AG04450 (cell line): ENCODE data around the gene FN1. TPM values are rescaled to one million over a fixed set of nuclear protein-coding genes. Genes with fewer than 3 reads are reported as not detected.

Experiments
- CTCF ChIA-PET: fragments of 300-600, 350-600 bp; formaldehyde crosslinking; extraction: SDS; loops from one replicate; lab custom pipeline; 2022; ENCODE audit warnings: antibody characterized with exemption, inconsistent platforms; lab: Charles Lee
- POLR2A ChIA-PET: fragments of 350-600 bp; formaldehyde crosslinking; extraction: SDS; loops from one replicate; lab custom pipeline; 2021; ENCODE audit warnings: antibody characterized with exemption, inconsistent platforms; lab: Yijun Ruan, JAX
- DNase-seq: peaks from one replicate; pipeline ENCODE4 v3.0.0-alpha.2; 2011; ENCODE audit warnings: low read depth, low spot score
- H3K27ac ChIP-seq: one replicate; pipeline ENCODE4 v1.5.1; 2012; ENCODE audit warnings: low read depth, low read length, control low read depth
- H3K27me3 ChIP-seq: one replicate; pipeline ENCODE4 v1.6.0; 2012; ENCODE audit warnings: low read length; ENCODE audit not compliant: control insufficient read depth, insufficient read depth
- H3K4me3 ChIP-seq: 2 replicates; pipeline ENCODE4 v1.5.1; 2011; ENCODE audit warnings: mild to moderate bottlenecking, low read depth, low read length, control low read depth
- H3K9me3 ChIP-seq: 2 replicates; pipeline ENCODE4 v1.5.1; 2012; ENCODE audit warnings: low read length; ENCODE audit not compliant: control insufficient read depth, insufficient read depth
- polyA plus RNA-seq: library from polyadenylated mRNA; depleted of rRNA; stranded (reverse); fragments of >200 nt; gene quantifications from 2 replicates; pipeline ENCODE4 v1.2.3, GENCODE V29; 2011
- TF ChIP-seq, protein P1 (sequence below): IDR thresholded peaks from 2 replicates; pipeline ENCODE4 v1.5.1; 2011; ENCODE audit warnings: low read depth, low read length, control low read depth, inconsistent platforms

The FN1 gene
- polyA plus RNA-seq, 1 experiment, result 6,646 TPM

- DNase-seq, result no peak
- ChIA-PET POLR2A (no interaction called here), CTCF (interaction anchor here (0.6 to 1.1 kb wide), 3 partner anchors 8 to 472 kb away, joined by 3 to 4 read pairs (median 4); no protein-coding TSS in a partner anchor)
- Histone ChIP-seq H3K27me3 (no peaks in the 10 kb centered on the region), H3K27ac (no peak overlapping the region), H3K9me3 (peaks cover 6% of the 10 kb centered on the region; the same call in 1 of the 2 replicates), H3K4me3 (no peak overlapping the region)
- TF ChIP-seq, protein P1, sequence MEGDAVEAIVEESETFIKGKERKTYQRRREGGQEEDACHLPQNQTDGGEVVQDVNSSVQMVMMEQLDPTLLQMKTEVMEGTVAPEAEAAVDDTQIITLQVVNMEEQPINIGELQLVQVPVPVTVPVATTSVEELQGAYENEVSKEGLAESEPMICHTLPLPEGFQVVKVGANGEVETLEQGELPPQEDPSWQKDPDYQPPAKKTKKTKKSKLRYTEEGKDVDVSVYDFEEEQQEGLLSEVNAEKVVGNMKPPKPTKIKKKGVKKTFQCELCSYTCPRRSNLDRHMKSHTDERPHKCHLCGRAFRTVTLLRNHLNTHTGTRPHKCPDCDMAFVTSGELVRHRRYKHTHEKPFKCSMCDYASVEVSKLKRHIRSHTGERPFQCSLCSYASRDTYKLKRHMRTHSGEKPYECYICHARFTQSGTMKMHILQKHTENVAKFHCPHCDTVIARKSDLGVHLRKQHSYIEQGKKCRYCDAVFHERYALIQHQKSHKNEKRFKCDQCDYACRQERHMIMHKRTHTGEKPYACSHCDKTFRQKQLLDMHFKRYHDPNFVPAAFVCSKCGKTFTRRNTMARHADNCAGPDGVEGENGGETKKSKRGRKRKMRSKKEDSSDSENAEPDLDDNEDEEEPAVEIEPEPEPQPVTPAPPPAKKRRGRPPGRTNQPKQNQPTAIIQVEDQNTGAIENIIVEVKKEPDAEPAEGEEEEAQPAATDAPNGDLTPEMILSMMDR, result no peak
Measured at GRCh38 chr2:215447056-215447455, 11.2 kb upstream of the FN1 start.

DNA sequence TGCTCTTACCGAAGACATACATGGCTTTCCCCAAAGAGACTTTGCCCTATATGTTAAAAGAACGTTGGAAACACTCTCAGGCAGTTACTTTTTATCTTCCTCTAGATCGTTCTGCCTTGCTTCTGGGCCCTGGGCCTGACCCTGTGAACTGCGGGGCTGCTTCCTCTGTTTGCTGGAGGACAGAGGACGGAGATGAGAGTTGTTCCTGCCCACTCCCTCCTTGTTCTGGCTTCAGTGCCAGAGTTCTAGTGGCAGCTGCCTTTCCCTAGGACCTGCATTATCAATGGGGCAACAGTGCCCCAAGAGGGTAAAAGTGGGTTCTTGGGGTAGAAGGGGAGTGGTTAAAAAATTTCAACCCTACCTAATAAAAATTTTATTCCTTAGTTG, 6.5 kb upstream of the FN1 start:
- CTCF ChIA-PET, result no interaction called here

DNA sequence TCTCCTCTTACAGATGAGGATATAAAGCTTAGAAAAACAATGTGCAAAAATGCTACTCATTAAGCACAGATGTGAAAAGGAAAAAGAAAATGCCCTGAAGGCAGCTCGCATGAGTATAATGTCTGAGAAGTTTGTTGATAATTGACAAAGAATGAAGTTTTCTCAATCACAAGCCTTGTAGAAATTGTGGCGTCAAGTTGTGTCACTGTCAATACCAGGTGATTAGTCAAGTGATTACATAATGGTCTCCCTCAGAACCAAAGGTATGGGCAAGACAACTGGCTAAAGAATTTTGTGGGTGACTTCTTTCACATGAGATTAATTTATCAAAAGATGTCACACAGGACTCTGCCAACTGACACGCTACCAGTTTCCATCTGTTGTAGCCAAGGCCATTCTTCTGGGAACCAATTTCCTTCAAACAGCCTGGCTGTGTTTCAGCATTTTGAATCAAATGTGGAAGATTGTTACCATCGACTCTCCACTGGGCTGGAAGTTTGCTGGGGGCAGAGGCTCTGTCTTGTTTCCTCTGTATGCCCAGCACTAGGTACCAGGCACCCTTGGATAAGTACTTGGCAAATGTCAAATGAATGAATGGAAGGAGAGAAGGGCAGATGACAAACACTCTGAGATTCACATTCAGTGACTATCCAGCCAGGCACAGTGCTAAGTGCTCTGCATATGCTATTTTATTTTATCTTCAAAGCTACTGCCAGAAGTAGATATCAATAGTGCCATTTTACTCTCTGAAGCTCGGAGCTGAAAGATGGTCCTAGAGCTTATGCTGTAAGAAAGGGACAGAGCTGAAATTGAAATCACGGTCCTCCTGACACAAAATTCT, 5.9 kb upstream of the FN1 start:
- Histone ChIP-seq H3K9me3 (no peaks in the 10 kb centered on the region), H3K27me3 (no peaks in the 10 kb centered on the region), H3K4me3 (no peak overlapping the region), H3K27ac (no peak overlapping the region)
- ChIA-PET CTCF (interaction anchor here (0.7 to 1.4 kb wide), 7 partner anchors 8 to 477 kb away, joined by 3 to 6 read pairs (median 4); no protein-coding TSS in a partner anchor), POLR2A (interaction anchor here (0.7 kb wide), 1 partner anchor 528 kb away, joined by 8 read pairs; no protein-coding TSS in a partner anchor)
- TF ChIP-seq, protein P1, result no peak
- DNase-seq, result no peak

More for the DNA sequence above, 6.5 kb upstream of the FN1 start:
- DNase-seq, result no peak
- no peak overlapping the region for H3K4me3 ChIP-seq
- TF ChIP-seq, protein P1, result no peak
- H3K27ac ChIP-seq, result no peak overlapping the region
- POLR2A ChIA-PET, result no interaction called here
- no peaks in the 10 kb centered on the region for H3K9me3 ChIP-seq
- H3K27me3 ChIP-seq, result no peaks in the 10 kb centered on the region

- CTCF ChIA-PET, result interaction anchor here (0.6 to 0.7 kb wide), 2 partner anchors 49 to 368 kb away, joined by 4 to 9 read pairs; no protein-coding TSS in a partner anchor
Measured at GRCh38 chr2:215439980-215440512, 4.2 kb upstream of the FN1 start.

More at GRCh38 chr2:215439980-215440512, 4.2 kb upstream of the FN1 start:
- H3K27ac ChIP-seq, result no peak overlapping the region
- TF ChIP-seq, protein P1, result no peak
- POLR2A ChIA-PET, result no interaction called here
- H3K27me3 ChIP-seq, result no peaks in the 10 kb centered on the region
- no peak overlapping the region for H3K4me3 ChIP-seq
- H3K9me3 ChIP-seq, result no peaks in the 10 kb centered on the region; the same call in 1 of the 2 replicates
- DNase-seq, result no peak
